NCI-H524 treated with DMSO at 0.1 percent for 48 hours (cell line): Measurements from ENCODE around the gene RGL2.

Experiments used
- DNase-seq: peaks from one replicate; lab custom pipeline; 2025; lab: John Stamatoyannopoulos, UW

Gene RGL2

DNA sequence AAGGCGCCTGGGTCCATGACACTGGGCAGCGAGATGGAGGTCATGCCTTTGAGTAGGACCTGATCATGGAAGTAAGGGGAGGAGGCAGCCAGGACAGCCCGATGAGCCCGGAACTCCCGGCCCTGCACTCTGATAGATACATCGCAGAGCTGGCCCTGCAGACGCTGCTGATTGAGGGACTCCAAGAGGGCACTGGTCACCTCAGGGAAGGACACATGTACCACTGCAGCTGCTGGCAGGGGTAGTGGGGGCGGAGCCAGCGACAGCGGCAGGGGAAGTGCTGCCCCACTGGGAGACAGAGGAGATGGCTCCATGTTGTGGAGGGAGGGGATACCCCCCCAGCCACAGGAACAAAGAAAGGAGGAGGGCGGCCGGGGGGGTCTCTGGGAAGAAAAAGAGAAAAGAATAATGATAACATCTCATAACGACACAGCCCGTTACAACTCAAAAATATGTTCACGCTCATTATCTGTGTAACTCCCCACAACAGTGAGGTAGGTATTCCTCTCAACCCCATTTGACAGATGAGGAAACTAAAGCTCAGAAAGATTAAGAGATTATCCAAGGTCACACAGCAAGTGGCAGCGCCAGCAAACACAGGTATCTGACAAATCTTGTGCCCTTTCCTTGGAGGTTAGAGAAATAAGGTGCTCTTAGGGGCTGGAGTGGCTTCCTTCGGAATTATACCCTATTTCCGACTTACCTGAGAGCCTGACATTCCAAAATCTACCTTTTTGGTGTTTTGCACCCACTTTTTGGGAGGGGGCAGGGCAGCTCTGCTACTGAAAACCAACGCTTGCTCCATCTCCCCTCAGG lies 18.1 kb upstream of the RGL2 start:
- DNase-seq = no peak

DNA sequence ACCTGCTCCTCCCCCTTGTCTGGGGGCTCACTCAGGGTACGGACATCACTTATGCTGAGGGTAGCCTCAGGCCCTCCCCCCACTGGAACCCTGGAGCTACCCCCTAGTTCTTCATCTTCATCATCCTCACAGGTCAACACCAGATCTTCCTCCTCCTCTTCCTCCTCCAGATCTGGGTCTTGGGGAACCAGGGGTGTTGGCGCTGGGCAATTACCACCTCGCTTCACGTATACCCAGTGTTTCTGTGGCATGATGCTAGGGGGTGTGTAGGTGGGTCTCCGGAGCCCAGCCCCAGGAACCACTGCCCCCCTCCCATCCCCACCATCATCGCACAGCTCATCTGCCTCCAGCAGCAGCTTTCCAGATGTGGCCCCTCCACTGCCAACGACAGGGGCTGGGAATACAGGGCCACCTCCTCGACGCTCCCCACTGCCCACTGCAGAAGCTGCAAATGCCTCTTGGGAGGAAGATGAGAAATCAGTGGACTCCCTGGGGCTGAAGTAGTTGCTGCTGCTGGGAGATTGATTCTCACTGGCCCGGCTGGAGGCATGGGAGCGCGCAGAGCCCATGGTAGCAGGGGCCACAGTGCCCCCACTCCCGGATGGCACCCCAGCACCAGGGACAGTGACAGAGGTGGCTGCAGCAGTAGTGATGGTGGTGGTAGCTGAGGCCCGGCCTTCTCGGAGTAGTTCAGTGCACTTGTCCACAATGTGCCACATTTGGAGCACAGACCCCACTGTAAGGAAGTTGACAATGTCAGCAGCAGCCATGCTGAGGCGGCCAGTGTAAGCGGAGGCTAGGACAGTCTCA lies 17.3 kb upstream of the RGL2 start:
- DNase-seq = no peak

DNA sequence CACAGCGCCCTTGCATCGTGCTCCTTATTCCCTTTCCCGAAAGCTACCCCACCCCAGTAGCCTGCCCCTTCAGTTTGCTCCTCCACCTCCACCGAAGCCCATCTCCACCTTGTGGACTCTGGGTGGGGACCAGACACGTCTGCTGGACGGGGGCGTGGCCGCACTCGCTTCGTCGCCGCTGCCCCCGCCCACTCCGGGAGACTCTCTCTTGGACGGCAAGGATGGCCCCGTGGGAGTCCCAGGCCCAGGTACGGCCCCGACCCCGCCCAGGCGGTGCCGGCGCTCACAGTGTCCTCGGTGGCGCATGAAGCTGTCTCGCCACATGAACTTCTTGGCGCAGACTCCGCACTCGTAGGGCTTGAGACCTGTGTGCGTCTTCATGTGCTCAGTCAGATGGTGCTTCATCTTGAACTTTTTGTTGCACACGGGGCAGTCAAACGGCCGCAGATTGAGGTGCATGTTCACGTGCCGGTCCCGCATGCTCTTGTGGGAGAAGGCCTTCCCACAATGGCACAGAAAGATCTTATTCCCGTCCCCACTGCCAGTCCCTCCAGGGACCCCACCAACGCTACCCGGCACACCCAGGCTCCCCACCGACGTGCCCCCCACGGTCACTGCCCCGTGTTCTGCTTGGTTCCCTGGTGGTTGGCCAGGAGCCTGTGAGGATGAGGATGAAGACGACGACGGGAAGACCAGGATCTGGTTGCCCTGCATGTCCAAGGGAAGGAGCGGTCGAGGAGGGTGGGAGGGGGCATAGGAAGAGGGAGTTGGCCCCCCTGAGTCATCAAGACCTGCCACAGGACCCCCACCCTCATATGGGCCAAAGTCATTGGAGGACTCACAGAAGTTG lies 16.4 kb upstream of the RGL2 start:
- no peak for DNase-seq

DNA sequence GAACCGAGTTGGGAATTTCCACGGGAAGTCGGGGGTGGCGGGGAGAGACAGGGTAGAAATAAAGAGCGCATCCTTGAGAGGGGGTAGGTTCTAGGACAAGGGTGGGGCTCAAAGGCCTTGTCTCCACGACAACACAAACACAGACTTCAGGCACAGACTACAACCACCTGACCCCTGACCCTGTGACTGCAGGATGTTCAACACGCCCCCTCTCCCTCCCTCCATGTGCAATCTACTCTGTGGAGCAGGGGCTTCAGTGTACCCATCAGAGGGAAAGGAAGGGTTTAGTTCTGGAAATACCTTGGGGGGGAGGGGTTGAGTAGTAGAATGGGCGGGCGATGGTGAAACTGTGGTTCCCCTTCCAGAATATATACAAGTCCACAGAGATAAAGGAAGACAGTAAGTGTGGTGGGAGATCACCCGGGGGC lies 15.8 kb upstream of the RGL2 start:
- DNase-seq = no peak

DNA sequence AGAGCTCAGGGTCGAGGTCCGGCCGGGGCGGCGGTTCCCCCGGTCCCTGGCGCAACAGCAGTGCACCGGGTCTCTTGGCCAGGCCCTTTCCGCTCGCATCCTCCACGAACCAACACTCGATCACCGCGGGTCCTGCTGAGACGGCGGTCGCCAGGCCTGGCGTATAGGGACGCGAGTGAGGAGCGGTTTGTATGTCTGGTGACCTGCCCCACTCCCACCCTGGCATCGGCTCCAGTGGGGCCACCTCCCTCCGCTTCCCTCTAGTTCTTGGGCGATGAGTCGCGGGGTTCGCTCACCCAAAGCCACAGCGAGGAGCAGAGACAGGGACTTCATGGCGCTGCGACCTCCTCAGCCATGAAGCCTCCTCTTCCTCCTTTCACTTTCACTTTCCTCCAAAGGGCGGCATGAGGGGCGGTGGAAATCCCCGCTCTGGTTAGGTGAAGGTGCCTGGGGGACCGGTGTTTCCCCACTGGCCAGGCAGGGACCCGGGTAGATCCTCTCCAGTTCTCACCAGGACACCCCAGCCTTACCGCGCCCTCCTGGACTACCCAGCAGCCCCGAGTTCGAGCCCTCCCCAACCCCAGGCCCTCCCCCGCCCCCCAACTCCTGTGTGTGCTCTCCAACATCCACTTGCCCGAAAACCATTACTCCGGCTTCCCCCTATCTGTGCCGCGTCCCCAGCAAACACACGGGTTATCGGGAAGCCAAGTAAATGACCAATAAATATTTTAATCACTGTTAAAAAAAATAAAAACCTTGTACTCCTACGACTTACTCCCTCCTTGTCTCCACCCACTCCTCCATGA lies 15.2 kb upstream of the RGL2 start, which contains the start of gene TAPBP:
Gene TAPBP, minus strand, starts transcription at position 370 of the 806 bp plus-strand sequence. Its CDS starts 37 bp downstream, at position 333.
- no peak for DNase-seq

DNA sequence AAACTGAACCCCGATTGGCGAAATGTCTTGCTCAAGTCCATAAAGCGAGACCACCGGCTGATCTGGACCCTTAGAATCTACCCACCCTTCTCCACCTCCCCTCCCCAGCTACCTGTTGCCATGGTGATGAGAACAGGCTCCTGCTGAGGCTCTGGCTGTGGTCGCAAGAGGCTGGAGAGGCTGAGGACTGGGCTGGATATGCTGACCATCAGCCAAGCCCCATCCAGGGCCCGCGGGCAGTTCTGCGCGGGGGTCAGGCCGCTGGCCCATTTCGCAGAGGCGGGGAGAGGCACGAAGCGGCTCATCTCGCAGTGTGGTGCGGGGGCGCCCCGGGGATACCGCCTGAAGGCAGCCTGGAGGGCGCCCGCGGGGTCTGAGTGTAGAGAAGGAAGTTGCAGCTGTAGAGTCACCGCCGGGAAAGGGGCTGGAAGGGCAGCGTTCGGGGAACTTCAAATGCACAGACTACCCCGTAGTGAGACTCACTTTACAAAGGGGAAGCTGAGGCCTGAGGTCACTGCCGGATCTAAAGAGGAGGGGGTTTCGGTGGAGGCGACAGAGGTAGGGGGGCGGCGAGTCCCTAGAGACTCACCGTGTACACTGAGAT lies 14.5 kb upstream of the RGL2 start:
- DNase-seq = no peak

DNA sequence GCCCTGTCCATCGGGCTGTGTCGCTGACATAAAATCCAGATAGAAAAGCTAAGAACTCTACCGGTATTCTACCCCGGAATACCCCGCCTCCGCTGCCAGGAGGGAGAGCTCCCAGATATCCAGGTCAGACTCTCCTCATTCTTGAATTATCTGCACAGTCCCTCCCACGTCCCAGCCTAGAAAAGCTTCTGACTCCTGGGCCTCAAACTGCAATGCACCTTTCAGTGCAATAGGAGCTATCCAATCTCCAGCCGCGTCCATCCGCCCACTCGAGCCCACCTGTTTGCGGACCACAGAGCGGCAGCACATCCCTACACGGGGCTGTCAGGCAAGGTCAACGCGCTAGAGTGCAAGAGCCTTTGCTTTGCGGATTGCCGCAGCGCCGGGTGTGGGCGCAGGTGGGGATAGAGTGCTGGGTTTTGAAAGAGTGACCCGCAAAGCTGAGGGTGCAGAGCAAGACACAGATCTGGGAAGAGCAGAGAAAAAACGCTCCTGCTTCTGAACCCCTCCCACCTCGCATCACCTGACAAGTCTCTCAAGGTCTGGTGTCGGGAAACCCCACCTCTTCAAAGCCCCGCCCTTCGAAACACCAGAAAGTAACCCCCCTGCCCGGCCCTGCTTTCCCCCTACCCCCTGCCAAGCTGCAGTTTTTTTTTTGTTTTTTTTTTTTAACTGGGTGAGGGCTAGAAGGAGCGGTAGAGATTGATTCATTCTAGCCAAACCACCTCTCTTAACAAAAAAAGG lies 13.8 kb upstream of the RGL2 start:
- DNase-seq = no peak

DNA sequence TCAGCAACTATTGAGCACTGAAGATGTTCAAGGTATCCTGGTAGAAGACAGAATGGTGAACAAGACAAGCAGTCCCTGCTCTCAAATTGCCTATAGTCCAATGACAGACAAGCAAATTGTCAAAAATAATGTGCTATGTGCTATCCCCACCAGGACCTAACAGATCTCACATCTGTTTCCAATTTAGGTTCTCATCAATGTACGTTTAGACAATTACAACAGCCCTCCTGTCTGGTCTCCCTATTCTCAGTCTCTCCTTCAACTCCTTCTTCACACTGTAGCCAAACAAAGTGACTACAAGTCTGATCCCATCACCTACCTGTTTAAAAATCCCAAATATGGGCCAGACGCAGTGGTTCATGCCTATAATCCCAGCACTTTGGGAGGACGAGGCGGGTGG lies 7.6 kb upstream of the RGL2 start:
- DNase-seq = no peak

DNA sequence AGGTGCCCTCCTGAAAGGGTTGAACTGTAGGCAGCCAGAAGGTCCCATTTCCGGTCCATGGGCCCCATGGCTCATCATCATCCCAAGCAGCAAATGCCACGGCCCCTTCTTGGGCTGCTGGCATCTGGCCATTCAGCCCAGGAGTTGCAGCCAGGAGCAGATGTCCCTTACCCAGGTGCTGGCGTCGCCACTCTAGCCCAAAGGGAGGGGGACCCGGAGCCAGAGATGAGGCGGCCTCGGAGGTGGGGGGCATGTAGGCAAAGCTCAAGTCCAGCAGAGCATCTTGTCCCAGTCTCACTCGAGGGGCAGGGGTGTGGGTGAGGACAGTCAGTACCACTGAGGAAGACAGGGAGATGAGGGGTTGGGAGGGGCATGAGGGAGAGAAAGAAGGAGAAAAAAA lies 6.3 kb upstream of the RGL2 start:
- no peak for DNase-seq

DNA sequence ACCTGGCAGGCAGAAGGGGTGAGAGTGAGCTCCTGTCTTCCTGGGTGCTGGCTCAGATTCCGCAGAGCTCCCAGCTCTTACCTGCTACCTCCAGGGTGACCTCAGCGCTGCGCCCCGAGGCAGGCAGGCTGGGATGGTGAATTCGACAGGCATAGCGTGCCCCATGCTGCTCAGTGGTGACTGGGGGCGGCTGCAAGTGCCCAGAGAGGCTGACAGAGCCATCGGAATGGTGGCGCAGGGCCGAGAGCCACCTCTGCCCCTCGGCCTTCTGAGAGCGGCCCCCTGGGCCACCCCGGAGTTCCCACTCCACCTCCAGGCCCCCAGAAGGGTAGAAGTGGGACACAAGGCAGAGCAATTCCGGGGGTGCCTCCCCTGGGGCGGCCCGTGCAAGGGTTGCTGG lies 5.5 kb upstream of the RGL2 start:
- DNase-seq = no peak

DNA sequence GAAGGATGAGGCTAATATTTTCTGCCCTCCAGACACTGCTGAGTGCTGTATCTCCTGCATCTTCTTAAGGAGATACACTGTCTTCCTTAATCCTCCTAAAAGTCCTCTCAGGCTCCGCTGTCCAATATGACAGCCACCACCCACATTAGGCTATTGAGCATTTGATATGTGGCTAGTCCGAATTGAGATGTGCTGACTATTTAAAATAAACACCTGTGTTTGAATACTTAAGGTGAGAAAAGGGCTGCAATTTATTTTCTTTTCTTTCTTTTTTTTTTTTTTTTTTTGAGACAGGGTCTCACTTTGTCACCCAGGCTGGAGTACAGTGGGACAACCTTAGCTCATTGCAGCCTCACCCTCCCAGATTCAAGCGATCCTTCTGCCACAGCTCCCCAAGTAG lies 3.1 kb upstream of the RGL2 start:
- DNase-seq = no peak

DNA sequence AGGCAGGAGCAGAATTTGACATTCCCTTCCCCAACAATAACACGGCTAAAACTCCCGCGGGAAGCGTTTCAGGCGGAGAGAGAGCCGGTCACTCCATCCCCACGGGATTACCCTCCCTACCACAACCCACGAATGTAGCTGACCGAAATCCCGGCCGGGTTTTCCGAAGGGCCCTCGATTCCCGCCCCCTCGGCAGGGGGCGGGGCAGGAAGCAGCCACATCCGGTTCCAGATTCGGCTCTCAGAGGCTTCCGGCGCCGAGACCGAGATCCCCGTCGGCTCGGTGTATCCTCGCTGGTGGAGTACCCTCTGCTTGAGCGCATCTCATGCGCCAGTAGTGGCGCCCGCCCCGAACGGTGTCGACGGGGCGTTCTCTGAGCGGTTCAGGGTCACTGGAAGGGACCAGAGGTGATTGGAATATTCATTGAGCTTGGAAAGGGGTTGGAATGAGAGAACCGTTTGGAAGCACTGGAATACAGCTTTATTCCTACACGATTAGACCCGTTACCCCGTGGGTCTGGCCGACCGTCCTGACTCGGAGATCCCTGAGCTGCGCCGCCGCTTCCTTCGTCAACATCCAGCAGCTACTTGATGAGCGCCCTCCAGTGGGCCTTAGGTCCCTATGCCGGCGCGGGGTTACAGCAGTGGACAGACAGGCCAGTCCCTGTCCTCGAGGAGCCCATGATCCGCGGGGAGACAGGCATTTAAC lies 649 bp upstream of the RGL2 start:
- peak; percentile 54 for DNase-seq

DNA sequence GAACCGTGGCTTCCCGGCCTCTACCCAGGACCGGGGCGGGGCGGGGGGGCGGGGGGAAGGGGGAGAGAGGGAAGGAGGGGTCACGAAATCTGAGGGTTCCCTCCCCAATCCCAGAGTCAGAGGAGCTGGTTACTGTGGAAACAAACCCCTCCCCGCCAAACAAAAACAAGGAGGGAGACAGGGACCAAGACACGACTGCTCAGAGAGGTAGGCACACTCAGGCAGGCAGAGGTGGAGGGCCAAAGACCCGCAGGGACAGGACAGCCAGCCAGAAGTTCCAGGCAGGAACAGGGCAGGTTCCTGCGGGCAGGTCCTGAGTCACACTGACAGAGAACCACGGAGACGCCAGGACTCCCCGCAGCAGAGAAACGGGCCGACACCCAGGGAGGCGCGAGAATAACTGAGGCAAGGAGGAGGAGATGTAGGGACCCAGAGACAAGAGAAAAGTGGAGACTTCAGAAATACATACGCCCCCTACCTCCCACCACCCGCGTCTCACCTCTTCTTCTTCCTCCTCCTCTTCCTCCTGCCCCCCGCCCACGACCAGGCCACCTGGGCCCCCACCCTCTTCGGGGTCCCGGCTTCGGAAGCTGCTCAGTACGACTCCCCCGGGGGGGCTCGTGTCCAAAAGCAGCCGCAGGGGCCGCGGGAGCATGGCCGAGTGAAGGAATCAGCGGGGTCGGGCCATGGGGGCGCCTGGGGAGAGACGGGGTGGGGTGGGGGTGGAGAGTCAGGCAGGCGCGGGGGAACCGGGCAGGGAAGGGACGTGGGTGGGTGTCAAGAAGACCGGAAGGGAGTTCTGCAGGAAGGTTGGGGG lies 578 bp downstream of the RGL2 start:
- no peak for DNase-seq

DNA sequence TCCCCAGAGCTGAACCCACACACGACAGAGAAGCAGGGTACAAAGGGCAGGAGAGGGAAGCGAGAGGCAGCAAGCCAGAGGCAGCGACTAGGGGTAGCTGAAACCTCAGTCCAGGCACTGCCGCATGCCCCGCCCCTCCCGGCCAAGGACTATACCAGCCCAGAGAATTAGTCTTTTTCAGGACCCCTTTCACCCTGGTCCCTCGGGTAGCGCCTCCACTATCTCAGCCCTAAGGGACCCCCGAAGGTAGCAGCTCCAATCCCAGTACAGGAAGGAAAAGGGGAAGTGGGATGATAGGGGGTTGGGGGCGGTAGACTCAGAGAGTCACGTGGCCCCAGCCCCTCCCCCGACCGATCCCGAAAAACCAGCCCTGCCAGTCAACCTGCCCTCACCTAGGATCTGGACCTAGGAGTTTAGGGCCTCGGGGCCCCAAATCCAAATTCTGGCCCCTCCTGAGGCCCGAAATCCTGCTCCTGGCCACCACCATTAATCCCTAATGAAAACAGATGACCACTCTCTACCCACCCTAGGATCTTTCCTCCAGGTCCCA lies 1.3 kb downstream of the RGL2 start:
- DNase-seq = no peak

DNA sequence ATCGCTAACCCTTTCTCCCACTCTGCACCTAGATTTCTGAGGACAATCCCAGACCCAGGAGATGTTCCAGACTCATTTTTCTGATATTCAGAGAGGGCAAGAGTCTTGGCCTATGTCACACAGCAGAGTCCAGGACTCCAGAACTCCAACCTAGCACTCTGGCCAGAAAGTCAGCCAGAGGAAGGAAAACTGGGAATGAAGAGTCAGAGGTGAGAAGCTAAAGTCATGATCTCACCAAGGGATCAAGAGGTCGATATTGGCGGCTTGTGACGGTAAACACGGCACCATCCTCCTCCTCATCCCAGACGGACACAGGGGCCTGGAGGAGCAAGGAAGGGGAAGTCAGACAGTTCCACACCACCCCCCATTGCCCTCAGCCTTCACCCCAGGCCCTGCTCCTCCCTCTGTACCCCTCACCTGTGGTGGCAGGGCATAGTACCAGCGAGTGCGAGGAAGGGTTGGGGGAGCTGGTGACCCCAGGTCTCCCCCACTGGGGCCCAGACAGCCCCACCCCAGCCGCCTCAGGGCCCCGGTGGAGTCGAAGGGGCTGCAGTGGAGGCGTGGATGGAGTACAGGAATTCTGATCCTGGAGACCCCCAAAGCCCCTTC lies 1.8 kb downstream of the RGL2 start:
- no peak for DNase-seq

DNA sequence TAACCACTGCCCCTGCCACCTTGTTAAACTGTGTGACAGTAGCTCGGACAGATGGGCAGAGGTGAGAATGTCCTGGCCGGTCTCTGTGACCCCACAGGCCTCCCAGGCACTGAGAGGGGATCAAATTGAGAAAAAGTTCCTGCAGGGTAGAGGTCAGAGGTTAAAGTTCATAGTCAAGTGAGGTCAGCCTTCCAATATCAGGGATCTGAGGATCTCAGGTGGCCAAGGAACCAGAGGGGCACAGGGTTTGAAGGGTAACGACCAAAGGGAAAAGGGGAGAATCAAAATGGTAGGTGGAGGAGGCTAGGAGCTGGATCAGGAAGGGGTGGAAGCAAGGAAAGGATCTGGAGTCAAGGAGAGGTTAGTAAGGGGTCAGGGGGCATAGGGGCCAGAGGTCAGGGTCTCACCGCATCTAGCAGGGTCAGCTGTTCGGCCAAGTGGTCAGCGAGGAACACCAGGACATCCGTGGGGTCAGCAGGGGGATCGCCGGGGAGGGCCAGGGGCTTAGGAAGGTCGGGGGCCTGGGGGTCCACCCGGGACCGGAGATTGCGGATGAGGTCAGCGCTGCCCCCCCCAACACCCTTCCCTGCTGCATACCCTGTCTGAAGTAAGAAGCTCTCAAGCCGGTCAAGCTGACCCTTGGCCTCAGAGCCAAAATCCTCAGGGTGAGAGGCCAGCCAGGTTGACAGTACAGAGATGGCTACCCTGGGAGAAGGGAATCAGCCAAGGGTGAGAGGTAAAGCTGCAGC lies 2.9 kb downstream of the RGL2 start:
- DNase-seq = no peak

DNA sequence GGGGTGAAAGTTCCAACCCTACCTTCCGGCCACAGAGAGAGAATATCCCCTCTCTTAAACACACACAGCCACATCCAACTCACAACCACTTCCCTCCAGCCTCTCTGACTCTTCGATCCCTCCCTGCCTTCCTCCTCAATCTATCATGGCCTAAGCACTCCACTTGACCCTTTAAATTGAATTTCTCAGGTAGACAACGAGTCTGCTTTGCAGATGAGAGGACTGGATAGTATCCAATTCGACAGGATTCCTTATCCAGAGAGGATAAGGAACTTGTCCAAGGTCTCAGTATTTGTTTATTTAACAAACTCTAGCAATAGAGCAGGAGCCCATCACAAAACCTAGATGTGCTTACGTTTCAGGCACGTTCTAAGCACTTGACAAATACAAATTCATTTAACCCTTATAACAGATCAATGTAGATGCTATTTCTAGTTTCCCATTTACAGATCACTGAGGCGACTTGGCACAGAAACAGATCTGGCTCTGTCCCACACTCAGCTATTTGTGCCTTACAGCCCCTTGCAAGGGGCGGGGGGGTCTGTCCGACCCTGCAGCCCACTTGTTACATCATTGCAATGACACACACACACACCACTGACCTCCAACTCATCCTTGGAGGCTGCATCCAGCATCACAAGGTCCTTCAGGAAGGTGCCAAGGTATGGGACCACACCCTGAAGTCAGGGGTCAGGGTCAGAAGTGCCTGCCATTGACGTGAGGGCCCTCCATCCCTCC lies 4.5 kb downstream of the RGL2 start:
- no peak for DNase-seq
